Spinal cord (tissue), 10 donors: ENCODE results near the gene NAP1L1. TPM values are rescaled to one million over a fixed set of nuclear protein-coding genes. Genes with fewer than 3 reads are reported as not detected.
"Not testable (repeated sequence)": the region's sequence is repeated elsewhere in the genome, so short reads cannot be mapped to it uniquely, and the experiment has no call there.

Source experiments
- DNase-seq, 6 donors: peaks; one replicate each; pipeline versions ENCODE4 v3.0.0 to v3.0.0-alpha.2; 2013 to 2015; ENCODE audit warnings: low spot score in 6 of 6, low read depth in 4 of 6
- H3K27ac ChIP-seq: one replicate; pipeline ENCODE4 v1.5.1; 2013; ENCODE audit warnings: low read depth, low read length, control low read depth
- H3K27me3 ChIP-seq: one replicate; pipeline ENCODE4 v1.6.1; 2013; ENCODE audit warnings: low read length; ENCODE audit not compliant: control insufficient read depth, insufficient read depth
- H3K36me3 ChIP-seq: one replicate; pipeline ENCODE4 v1.6.1; 2013; ENCODE audit warnings: low read length; ENCODE audit not compliant: control insufficient read depth, insufficient read depth
- H3K4me1 ChIP-seq: one replicate; pipeline ENCODE4 v1.6.1; 2013; ENCODE audit warnings: low read length; ENCODE audit not compliant: control insufficient read depth, insufficient read depth
- H3K4me3 ChIP-seq: one replicate; pipeline ENCODE4 v1.5.1; 2013; ENCODE audit warnings: low read depth, low read length, control low read depth
- H3K9me3 ChIP-seq: one replicate; pipeline ENCODE4 v1.6.1; 2013; ENCODE audit warnings: low read length; ENCODE audit not compliant: control insufficient read depth, insufficient read depth
- WGBS: methylation state at CpG from one replicate; pipeline ENCODE4 v1.1.5; 2013; ENCODE audit warnings: missing lambda C conversion rate; ENCODE audit not compliant: insufficient coverage; 5-methylcytosine and 5-hydroxymethylcytosine counted together
- polyA plus RNA-seq, 2 donors: library from polyadenylated mRNA; unstranded; fragments of 120-200 nt; gene quantifications; one replicate each; pipeline ENCODE4 v1.2.1, GENCODE V29; 2013; ENCODE audit not compliant: insufficient read length in 2 of 2
- total RNA-seq, 2 donors: library from RNA; depleted of rRNA in 1 of 2; stranded (reverse); fragments of 120-200 nt in 1 of 2; fragments of >200 nt in 1 of 2; gene quantifications; one replicate each; pipeline versions ENCODE4 v1.2.3 to v1.2.4, GENCODE V29; 2013 to 2014
- donor health status: healthy.

NAP1L1 gene
- total and polyA plus RNA-seq, 4 donors, result 293 to 495 (median 335) TPM

- WGBS, result no CpG with 5 or more reads among the region's 1 CpG
- Histone ChIP-seq H3K36me3 (no peaks in the 10 kb centered on the region), H3K4me1 (no peaks in the 10 kb centered on the region), H3K27ac (no peak overlapping the region), H3K9me3 (no peaks in the 10 kb centered on the region), H3K27me3 (no peaks in the 10 kb centered on the region), H3K4me3 (no peak overlapping the region)
- DNase-seq, result peak in 1 of 6 donors; percentile 78
These were observed 81.7 kb downstream of the NAP1L1 start for GRCh38 chr12:76002598-76003354.

GRCh38 chr12:75998292-75999063, 86.0 kb downstream of the NAP1L1 start:
- H3K4me1 ChIP-seq, result no peaks in the 10 kb centered on the region
- WGBS, result 92% methylated on average over 2 of the region's 4 CpGs
- H3K27me3 ChIP-seq, result no peaks in the 10 kb centered on the region
- no peak overlapping the region for H3K27ac ChIP-seq
- DNase-seq, result no peak
- H3K4me3 ChIP-seq, result no peak overlapping the region
- no peaks in the 10 kb centered on the region for H3K9me3 ChIP-seq
- no peaks in the 10 kb centered on the region for H3K36me3 ChIP-seq

GRCh38 chr12:75997658-75998057, 86.8 kb downstream of the NAP1L1 start:
- no peaks in the 10 kb centered on the region for H3K36me3 ChIP-seq
- no peaks in the 10 kb centered on the region for H3K4me1 ChIP-seq
- H3K27ac ChIP-seq, result no peak overlapping the region
- H3K4me3 ChIP-seq, result no peak overlapping the region
- DNase-seq, result no peak
- no peaks in the 10 kb centered on the region for H3K9me3 ChIP-seq
- H3K27me3 ChIP-seq, result no peaks in the 10 kb centered on the region
- 90% methylated on average over 3 of the region's 3 CpGs for WGBS

GRCh38 chr12:75996861-75997447, 87.5 kb downstream of the NAP1L1 start:
- Histone ChIP-seq H3K4me1 (no peaks in the 10 kb centered on the region), H3K4me3 (no peak overlapping the region), H3K9me3 (no peaks in the 10 kb centered on the region), H3K27me3 (no peaks in the 10 kb centered on the region), H3K36me3 (no peaks in the 10 kb centered on the region), H3K27ac (no peak overlapping the region)
- WGBS, result no CpG with 5 or more reads among the region's 1 CpG
- DNase-seq, result no peak

GRCh38 chr12:75995691-75996090, 88.8 kb downstream of the NAP1L1 start:
- DNase-seq, result no peak
- H3K4me3 ChIP-seq, result no peak overlapping the region
- no peaks in the 10 kb centered on the region for H3K36me3 ChIP-seq
- H3K4me1 ChIP-seq, result no peaks in the 10 kb centered on the region
- H3K27ac ChIP-seq, result no peak overlapping the region
- H3K9me3 ChIP-seq, result no peaks in the 10 kb centered on the region
- H3K27me3 ChIP-seq, result no peaks in the 10 kb centered on the region

- Histone ChIP-seq H3K36me3 (no peaks in the 10 kb centered on the region), H3K27me3 (no peaks in the 10 kb centered on the region), H3K4me1 (no peaks in the 10 kb centered on the region), H3K27ac (no peak overlapping the region), H3K4me3 (no peak overlapping the region), H3K9me3 (no peaks in the 10 kb centered on the region)
- DNase-seq, result no peak
- 94% methylated on average over 2 of the region's 4 CpGs for WGBS
These were observed 90.3 kb downstream of the NAP1L1 start for GRCh38 chr12:75994069-75994740.

- Histone ChIP-seq H3K27me3 (no peaks in the 10 kb centered on the region), H3K4me3 (no peak overlapping the region), H3K36me3 (no peaks in the 10 kb centered on the region), H3K9me3 (peaks cover 1% of the 10 kb centered on the region), H3K27ac (no peak overlapping the region), H3K4me1 (no peaks in the 10 kb centered on the region)
- no peak for DNase-seq
- WGBS, result 83% methylated on average over 1 of the region's 5 CpGs
These were observed 92.7 kb downstream of the NAP1L1 start for GRCh38 chr12:75991753-75992152.

GRCh38 chr12:75990189-75990912, 94.1 kb downstream of the NAP1L1 start:
- no peak overlapping the region for H3K4me3 ChIP-seq
- WGBS, result 100% methylated on average over 1 of the region's 4 CpGs
- no peaks in the 10 kb centered on the region for H3K4me1 ChIP-seq
- no peak overlapping the region for H3K27ac ChIP-seq
- H3K36me3 ChIP-seq, result no peaks in the 10 kb centered on the region
- no peaks in the 10 kb centered on the region for H3K27me3 ChIP-seq
- peaks cover 1% of the 10 kb centered on the region for H3K9me3 ChIP-seq
- DNase-seq, result no peak

GRCh38 chr12:75987709-75988108, 96.8 kb downstream of the NAP1L1 start:
- H3K4me3 ChIP-seq, H3K27ac ChIP-seq, H3K9me3 ChIP-seq, DNase-seq, H3K4me1 ChIP-seq, H3K36me3 ChIP-seq, H3K27me3 ChIP-seq: not testable (repeated sequence)
- no CpG with 5 or more reads among the region's 1 CpG for WGBS
